NAMALWA (cell line): ENCODE data around the gene EHBP1L1.
A peak's percentile ranks its signal among the peaks of the same experiment; 100 is the strongest.

ENCODE experiments used
- DNase-seq: peaks from one replicate; pipeline ENCODE4 v3.0.0-alpha.2; 2015; ENCODE audit warnings: low spot score

The EHBP1L1 gene

GRCh38 chr11:65577756-65578109 is 1.9 kb downstream of the EHBP1L1 start:
- no peak for DNase-seq

DNA sequence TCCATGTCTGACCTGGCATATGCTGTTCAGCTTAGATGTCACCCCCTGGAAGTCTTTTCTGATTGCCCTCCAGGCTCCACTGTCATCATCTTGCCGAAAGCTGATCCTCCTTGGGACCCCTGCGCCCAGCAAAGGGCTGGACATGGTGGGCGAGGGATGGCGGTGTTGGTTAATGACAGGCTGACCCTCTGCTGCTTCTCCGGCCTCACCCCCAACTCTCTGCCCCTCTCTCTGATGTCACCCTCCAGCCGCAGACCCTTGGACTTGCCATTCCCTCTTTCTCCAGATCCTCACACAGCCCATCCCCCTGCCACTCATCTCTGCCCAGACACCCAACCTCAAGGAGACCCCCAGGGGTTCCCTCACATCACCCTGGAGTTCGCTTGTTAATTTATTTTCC is 2.3 kb downstream of the EHBP1L1 start:
- DNase-seq = no peak

DNA sequence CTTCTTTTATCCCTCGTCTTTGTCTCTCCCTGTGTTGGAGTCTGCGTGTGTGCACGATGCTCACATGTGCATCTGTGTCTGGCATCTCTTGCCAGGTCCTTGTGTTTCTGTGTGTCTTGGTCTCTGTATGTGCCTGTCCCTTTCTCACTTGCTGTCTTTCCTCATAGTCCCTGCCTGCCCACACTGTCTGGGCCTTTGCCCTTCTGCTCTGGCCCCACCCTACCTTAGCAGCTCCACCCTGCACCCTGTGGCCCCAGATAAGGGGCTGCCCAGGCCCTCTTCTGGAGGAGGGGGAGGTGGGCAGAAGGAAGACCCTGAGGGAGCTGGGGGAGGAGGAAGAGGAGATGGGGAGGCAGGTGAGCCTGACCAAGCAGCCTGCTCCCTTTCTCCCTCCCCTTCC is 2.8 kb downstream of the EHBP1L1 start:
- no peak for DNase-seq

DNA sequence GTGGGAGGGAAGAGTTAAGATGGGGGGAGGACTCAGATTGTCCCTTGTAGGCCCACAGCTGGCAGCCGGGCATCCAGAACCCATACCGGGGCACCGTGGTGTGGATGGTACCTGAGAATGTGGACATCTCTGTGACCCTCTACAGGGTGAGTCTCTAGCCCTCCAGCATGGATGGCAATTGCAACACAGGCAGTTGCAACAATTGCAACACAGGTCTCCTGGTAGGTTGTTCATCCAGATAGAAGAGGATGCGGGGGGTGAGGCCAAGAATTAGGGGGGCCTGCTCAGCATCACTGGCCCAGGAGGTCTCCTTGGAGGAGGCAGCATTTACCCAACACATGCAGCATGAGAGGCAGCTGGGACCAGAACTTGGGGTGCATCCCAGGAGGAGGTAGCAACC is 3.4 kb downstream of the EHBP1L1 start:
- no peak for DNase-seq

GRCh38 chr11:65580031-65580692 is 4.3 kb downstream of the EHBP1L1 start:
- no peak for DNase-seq

DNA sequence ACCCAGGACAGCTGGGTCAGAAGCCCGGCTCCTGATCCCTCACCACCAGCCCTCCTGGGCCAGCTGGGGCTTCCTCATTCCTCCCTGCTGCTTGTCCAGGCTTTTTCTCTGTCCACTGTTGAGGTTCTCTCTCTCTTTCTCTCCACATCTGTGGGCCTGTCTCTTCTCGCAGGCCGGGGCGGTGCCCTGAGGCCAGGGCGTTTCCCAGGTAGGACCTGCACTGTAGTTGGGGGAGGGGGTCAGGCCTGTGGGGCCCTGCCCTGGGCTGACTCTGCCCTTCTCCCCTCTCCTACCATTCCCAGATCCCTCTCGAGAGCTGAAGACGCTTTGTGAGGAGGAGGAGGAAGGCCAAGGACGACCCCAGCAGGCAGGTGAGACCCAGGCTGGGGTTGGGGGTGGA is 4.9 kb downstream of the EHBP1L1 start:
- DNase-seq = no peak

GRCh38 chr11:65581928-65582327 is 6.1 kb downstream of the EHBP1L1 start:
- DNase-seq = no peak

GRCh38 chr11:65583589-65583988 is 7.7 kb downstream of the EHBP1L1 start:
- DNase-seq = no peak

DNA sequence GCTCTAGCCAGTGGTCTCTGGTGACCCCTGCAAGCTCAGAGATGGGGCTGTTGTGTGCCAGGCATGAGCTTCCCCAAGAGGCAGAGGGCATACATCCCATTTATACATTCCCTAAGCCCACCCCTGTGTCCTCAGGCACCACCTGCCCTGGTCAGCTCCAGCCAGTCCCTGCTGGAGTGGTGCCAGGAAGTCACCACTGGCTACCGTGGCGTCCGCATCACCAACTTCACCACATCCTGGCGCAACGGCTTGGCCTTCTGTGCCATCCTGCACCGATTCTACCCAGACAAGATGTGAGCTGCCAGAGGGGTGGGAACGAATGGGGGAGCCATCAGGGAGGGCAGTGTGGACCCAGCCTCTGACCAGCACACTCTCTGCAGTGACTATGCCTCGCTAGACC is 8.3 kb downstream of the EHBP1L1 start:
- no peak for DNase-seq

DNA sequence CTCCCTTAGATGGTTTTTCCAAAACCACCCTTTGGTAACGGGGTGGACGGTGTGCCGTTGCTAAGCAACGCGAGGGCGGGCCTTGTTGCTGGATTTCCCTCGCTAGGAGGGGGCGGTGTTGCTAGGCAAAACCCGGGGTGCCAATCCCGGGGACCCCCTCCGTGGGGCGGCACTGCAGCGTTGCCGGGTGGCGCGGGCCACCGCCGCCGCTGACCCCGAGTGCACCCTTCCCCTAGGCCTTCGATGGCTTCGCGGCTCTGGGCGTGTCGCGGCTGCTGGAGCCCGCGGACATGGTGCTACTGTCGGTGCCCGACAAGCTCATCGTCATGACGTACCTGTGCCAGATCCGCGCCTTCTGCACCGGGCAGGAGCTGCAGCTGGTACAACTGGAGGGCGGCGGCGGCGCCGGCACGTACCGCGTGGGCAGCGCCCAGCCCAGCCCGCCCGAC is 8.9 kb downstream of the EHBP1L1 start:
- DNase-seq = no peak

GRCh38 chr11:65585396-65586246 is 9.8 kb downstream of the EHBP1L1 start:
- DNase-seq = no peak

DNA sequence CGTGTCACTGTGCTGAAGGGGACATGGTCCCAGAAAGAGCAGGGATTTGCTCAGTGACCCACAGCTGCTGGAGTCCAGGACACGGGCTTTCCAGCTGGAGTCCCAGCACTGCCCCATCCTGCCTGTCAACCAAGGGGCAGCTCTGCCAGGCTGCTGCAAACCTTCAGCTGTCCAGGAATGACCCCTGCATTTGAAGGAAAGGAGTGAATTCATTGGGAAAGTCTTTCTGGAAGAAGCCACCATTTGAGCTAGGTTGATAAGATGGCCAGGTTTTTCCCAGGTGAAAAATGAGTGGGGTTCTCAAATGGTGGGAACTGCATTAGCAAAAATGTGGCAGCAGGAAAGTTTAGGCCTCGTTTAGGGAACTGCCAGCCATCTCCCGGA is 10.4 kb downstream of the EHBP1L1 start:
- no peak for DNase-seq

DNA sequence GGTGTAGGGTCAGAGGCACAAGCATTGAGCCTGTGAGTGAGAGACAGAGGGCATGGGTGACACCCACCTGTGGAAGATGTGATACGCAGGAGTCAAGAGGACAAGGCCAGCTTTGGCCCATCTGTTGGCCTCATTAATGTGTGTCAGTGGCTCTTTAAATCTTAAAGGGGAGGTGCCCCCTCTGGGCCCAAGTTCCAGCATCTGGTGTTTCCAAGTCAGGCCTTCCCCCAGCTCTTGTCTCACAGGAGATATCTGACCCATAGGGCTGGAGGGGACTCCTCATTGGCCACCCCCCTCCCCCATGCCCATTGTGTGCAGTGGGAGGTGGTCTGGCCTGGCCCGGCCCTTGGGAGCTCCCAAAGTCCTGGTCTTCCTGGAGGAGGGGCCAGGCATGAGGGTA is 10.8 kb downstream of the EHBP1L1 start:
- no peak for DNase-seq

DNA sequence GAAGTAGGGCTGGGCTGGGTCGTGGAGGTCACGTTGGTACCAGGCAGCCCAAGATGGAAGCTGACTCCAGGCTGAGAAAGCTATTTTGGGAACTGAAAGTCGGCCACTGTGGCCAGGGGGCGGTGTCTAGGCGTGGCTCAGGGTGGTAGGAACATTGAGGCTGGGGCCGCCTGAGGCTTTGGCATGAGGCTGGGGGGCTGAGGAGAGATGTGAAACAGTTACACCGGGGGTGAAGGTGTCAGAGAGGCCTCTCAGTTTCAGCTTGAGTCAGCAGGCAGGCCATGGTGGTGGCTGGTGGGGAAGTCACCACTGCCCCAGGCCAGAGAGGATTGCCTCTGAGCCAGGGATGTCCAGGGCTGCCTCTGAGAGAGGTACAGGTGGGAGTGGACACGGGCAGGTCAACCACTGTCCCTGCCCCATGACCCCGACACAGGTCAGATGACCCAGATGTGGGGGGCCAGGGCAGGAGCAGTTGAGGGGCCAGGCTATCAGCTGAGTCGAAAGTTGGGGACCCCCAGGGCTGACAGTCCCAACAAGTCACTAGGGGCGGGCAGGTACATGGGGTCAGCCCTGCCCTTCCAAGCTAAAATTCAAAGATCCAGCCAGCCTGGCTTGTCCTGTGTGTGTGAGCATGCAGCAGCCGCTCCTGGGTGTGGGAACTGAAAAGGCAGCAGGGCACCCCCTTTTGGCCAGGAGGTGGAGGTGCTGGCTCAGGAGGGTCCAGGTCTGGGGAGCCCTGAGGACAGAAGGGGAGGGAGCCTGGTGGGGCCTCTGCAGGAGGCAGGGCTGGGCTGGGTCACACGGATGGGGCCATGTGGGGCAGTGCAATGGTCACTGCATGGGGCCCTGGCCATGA is 12.6 kb downstream of the EHBP1L1 start:
- DNase-seq = peak; percentile 84

DNA sequence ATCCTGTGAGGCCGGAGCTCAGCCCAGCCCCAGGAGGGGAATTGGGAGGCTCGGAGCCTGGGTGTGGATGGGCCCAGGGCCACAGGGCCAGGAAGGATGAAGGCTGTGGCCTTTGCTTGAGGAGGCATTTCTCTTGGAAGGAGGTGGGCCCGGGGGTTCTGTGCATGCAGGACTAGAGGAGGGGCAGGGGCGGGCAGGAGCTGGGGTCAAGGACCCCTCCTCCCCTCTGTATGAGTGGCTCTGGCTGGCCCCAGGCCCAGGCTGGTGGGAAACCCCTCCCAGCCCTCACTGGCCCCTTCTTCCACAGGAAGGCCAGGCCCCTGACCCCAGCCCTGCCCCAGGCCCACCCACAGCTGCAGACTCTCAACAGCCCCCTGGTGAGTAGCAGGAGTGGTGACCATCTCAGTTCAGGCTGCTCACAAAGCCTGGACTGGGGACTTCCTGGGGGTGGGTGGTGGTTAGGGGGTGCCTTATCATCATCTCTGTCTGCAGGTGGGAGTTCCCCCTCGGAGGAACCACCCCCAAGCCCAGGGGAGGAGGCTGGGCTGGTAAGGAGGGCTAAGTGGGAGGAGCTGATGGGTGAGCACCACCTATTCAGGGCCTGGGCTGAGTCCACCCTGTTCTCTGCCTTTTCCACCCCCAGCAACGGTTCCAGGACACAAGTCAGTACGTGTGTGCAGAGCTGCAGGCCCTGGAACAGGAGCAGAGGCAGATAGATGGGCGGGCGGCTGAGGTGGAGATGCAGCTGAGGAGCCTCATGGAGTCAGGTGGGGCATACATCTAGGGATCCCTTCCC is 13.8 kb downstream of the EHBP1L1 start:
- DNase-seq = peak; percentile 83

GRCh38 chr11:65590240-65590738 is 14.4 kb downstream of the EHBP1L1 start:
- peak; percentile 85 for DNase-seq

DNA sequence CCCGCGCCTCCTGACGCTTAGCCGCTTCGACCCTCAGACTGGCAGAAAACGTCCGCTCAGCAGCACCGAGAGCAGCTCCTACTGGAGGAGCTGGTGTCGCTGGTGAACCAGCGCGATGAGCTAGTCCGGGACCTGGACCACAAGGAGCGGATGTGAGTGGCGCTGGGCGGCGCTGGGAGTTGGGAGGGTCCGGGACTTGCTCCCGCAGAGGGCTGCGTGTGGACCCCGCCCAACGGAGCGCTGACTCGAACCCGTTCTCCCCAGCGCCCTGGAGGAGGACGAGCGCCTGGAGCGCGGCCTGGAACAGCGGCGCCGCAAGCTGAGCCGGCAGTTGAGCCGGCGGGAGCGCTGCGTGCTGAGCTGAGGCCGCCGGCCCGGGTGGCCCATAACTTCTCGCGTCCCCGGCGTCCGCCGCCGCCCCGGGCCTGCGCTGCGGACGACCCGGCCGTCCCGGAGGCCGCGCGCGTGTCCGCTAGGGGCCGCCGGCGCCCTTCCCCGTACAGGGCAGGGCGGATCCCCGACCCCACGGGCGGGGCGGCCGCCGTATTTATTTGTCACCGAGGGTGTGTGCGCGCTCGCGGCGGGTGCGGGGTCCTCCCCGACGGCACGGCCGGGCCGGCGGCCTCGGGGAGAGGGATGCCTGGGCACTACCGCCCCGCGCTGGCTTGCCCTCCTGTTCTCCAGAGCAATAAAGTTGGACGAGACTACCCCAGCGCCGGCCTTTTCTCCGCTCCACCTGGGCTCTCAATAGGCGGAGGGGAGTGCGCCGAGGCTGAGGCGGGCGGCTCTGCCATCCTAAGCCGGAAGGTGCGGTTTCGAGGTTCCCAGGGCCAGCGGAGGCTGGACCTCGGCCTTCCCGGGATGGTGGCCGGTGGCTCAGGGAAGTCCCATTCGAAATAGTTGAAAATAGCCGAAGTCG is 16.3 kb downstream of the EHBP1L1 start:
- no peak for DNase-seq

DNA sequence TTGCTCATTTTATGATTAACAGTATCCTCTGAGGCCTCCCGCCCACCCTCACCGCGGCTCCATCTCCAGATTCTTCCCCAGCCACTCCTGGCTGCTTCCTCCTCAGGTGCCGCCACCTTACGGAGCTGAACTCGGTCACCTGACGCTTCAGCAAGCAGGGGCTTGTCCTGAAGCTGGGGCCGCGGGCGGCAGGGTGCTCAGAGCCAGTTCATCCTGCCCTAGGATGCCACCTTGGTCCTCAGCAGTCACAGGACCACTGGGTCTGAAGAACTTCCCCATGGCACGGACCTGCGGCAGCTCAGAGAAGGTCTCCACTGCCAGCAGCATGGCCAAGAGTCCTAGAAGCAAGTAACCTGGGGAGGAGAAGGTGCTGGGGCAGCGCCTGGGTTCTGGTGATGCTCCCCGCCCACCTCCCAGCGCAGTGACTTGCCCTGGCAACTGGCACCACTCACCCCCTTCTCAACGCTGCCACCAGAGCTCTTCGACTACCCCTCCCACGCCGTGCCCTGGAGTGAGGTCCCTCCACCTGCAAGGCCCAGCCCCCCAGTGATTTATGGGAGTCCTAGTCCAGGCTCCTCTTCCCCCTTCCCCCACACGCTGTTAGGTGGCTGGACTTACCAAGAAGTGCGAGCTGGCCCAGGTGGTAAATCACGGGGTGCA is 17.1 kb downstream of the EHBP1L1 start:
- DNase-seq = no peak

DNA sequence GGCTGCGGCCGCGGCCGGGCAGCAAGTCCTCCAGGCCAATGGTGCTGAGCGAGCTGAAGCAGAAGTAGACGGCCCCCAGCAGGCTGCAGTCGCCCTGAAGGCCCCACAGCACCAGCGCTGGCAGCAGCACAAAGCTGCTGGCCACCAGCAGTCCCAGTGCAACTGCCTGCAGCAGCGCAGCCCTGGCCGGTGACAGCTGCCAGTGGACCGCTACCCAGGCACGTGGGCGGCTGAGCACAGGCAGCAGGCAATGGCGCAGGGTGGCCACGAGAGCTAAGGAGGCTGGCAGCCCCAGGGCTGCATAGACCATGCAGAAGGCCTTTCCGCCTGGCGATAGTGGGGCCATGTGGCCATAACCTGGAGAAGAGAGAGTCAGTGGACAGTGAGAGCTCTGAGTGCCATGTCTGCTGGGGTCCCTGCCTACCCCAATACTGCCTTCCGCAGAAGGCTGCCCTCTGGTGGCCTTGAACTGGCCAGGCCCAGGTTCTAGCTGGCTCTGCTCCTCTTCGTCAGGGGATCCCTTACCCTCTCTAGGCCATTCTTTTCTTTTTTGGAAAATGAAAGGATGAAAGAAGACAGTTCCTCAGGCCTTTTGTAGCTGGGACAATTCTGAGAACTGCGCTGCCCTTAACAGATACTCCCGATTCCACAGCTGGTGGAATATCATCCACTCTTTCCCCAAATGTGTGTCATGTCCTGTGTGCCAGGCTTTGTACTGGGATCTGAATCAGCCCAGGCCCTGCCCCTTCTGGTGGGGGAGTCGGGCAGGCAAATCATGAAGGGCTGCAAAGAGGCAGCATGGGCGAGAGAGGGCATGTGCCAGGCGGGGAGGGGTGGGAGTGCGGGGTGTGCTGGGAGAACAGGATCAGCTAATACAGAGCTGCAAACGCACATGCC is 17.9 kb downstream of the EHBP1L1 start:
- DNase-seq = peak; percentile 63
